ENCODE measurements around the gene ATP8B3.

The ATP8B3 gene

DNA sequence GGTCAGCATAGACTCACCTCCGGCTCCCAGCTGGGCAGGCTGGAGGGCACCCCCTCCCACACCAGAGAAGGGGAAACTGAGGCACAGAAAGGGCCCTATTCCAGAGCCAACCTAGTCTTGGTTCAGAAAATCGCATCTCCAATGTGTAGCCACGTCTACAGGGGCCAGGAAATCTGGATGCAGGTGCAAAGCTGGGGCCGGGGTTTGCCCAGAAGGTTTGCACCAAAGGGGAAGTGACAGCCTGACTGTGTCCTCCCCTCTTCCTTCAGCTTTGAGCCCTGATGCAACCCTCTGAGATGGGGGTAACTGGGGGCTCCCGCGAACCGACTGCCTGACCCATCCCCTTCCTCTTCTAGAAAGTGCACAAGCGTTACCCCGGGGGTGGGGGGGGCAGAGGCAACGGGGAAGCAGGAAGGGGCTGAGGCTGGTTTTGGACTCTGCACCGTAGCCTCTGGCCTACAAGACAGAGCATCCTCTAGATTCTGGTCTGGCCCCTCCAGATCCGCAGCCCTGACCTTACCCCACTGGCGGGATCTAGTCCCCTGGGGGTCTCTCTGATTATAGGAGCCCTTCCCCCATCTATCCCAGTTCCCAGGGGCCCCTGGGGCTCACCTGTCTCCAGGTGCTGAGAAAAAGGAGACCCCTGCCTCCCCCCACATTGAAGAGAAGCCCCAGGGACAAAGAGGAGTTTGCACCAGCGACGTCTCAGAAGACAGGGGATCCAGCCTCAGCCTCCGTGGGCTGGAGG lies 59.9 kb downstream of the ATP8B3 start (continued):
- TF ChIP-seq, protein P1, sequence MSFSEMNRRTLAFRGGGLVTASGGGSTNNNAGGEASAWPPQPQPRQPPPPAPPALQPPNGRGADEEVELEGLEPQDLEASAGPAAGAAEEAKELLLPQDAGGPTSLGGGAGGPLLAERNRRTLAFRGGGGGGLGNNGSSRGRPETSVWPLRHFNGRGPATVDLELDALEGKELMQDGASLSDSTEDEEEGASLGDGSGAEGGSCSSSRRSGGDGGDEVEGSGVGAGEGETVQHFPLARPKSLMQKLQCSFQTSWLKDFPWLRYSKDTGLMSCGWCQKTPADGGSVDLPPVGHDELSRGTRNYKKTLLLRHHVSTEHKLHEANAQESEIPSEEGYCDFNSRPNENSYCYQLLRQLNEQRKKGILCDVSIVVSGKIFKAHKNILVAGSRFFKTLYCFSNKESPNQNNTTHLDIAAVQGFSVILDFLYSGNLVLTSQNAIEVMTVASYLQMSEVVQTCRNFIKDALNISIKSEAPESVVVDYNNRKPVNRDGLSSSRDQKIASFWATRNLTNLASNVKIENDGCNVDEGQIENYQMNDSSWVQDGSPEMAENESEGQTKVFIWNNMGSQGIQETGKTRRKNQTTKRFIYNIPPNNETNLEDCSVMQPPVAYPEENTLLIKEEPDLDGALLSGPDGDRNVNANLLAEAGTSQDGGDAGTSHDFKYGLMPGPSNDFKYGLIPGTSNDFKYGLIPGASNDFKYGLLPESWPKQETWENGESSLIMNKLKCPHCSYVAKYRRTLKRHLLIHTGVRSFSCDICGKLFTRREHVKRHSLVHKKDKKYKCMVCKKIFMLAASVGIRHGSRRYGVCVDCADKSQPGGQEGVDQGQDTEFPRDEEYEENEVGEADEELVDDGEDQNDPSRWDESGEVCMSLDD (tag by site-specific recombination; IDR thresholded peaks at IDR 0.05): peak; percentile 21; the same call in 1 of the 2 replicates
- TF ChIP-seq ZNF114 (tag by site-specific recombination; IDR thresholded peaks at IDR 0.05) (no peak), ZNF426 (tag by site-specific recombination; IDR thresholded peaks at IDR 0.05) (no peak), ZBTB20 (tag by site-specific recombination; IDR thresholded peaks at IDR 0.05) (peak; percentile 88), SALL2 (tag by site-specific recombination; IDR thresholded peaks at IDR 0.05; ENCODE audit: borderline replicate concordance) (no peak), ZNF776 (tag by site-specific recombination; IDR thresholded peaks at IDR 0.05; ENCODE audit: borderline replicate concordance) (no peak), SETDB1 (IDR thresholded peaks at IDR 0.05; ENCODE audit: insufficient read length, low read length) (no peak), ZNF423 (tag by site-specific recombination; IDR thresholded peaks at IDR 0.05) (no peak)
- TF ChIP-seq, protein P2, sequence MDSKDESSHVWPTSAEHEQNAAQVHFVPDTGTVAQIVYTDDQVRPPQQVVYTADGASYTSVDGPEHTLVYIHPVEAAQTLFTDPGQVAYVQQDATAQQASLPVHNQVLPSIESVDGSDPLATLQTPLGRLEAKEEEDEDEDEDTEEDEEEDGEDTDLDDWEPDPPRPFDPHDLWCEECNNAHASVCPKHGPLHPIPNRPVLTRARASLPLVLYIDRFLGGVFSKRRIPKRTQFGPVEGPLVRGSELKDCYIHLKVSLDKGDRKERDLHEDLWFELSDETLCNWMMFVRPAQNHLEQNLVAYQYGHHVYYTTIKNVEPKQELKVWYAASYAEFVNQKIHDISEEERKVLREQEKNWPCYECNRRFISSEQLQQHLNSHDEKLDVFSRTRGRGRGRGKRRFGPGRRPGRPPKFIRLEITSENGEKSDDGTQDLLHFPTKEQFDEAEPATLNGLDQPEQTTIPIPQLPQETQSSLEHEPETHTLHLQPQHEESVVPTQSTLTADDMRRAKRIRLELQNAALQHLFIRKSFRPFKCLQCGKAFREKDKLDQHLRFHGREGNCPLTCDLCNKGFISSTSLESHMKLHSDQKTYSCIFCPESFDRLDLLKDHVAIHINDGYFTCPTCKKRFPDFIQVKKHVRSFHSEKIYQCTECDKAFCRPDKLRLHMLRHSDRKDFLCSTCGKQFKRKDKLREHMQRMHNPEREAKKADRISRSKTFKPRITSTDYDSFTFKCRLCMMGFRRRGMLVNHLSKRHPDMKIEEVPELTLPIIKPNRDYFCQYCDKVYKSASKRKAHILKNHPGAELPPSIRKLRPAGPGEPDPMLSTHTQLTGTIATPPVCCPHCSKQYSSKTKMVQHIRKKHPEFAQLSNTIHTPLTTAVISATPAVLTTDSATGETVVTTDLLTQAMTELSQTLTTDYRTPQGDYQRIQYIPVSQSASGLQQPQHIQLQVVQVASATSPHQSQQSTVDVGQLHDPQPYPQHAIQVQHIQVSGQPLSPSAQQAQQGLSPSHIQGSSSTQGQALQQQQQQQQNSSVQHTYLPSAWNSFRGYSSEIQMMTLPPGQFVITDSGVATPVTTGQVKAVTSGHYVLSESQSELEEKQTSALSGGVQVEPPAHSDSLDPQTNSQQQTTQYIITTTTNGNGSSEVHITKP (tag by site-specific recombination; IDR thresholded peaks at IDR 0.05): peak; percentile 3; the same call in 1 of the 2 replicates

DNA sequence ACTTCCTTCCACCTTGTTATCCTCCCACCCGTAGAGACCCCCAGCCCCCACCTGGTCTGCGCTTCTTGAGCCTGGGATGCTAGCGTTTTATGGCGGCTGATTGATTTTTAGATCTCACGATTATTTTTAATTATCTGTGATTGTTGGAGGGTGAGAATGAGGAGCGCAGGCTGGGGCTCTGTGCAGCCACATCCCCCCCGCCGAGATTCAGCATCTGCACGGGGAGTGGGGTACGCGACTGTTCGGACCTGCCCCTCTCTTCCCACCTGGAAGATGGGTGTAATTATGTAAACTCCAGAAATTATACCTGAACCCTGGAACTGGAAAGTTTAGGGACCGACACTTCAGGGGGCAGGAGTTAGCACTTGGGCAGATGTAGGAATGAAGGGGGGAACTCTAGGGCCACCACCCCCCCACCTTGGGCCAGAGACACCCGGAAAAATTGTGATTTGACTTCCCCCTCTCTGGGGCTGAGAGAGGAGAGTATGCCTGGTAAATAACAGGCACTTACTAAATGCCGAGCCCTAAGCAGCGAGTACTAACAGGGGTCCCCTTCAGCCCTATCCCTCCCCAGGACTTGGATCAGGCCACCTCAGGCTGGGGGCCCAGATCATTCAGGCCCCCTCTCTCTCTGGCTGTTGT lies 60.6 kb downstream of the ATP8B3 start:
- Histone ChIP-seq H3K4me3 (ENCODE audit: low read depth, low read length) (no peak overlapping the region), H3K4me1 (ENCODE audit: control insufficient read depth, insufficient read depth, low read length) (peaks cover 8% of the 10 kb centered on the region; the same call in 1 of the 2 replicates), H3K9me3 (ENCODE audit: control insufficient read depth, insufficient read depth, low read depth, low read length) (no peaks in the 10 kb centered on the region), H3K36me3 (ENCODE audit: control insufficient read depth in 2 of 2, insufficient read depth in 1 of 2, low read length in 2 of 2) (no peaks in the 10 kb centered on the region), H3K27ac (ENCODE audit: extremely low read depth, low read depth, low read length) (no peak overlapping the region)
- ChIA-PET CTCF (interaction anchor here (0.6 to 1.2 kb wide), 4 partner anchors 9 to 93 kb away, joined by 3 to 4 read pairs (median 3); no protein-coding TSS in a partner anchor), POLR2A (no interaction called here)
- TF ChIP-seq KLF9 (tag by site-specific recombination; IDR thresholded peaks at IDR 0.05; ENCODE audit: low read depth) (no peak), ZSCAN30 (tag by site-specific recombination; IDR thresholded peaks at IDR 0.05) (no peak), ZNF132 (tag by site-specific recombination; IDR thresholded peaks at IDR 0.05; ENCODE audit: borderline replicate concordance) (no peak), ZBTB48 (tag by site-specific recombination; IDR thresholded peaks at IDR 0.05) (peak; percentile 87), GLIS1 (tag by site-specific recombination; IDR thresholded peaks at IDR 0.05) (peak; percentile 17; the same call in 1 of the 2 replicates), ZNF19 (tag by site-specific recombination; IDR thresholded peaks at IDR 0.05; ENCODE audit: low read depth) (no peak)
- TF ChIP-seq, protein P1 (tag by site-specific recombination; IDR thresholded peaks at IDR 0.05): 0 out of 2 replicates have a peak, but pooled peaks have one; percentile 7
- TF ChIP-seq, protein P2 (tag by site-specific recombination; IDR thresholded peaks at IDR 0.05): peak; percentile 95

Measured in HEK293 (cell line).